GM10266 (cell line): Measurements from ENCODE around the gene DCTN4.

Experiments
- DNase-seq: peaks from one replicate; pipeline ENCODE4 v3.0.0; 2012; ENCODE audit errors: extremely low spot score
- CTCF ChIP-seq: IDR thresholded peaks from 2 replicates; pipeline ENCODE4 v1.5.1; 2012; ENCODE audit warnings: mild to moderate bottlenecking, low read depth; ENCODE audit not compliant: control insufficient read depth, insufficient read depth; ENCODE audit errors: missing control alignments

The DCTN4 gene

GRCh38 chr5:150778088-150778516 is 19.3 kb upstream of the DCTN4 start:
- DNase-seq: no peak
- no peak for TF ChIP-seq CTCF

DNA sequence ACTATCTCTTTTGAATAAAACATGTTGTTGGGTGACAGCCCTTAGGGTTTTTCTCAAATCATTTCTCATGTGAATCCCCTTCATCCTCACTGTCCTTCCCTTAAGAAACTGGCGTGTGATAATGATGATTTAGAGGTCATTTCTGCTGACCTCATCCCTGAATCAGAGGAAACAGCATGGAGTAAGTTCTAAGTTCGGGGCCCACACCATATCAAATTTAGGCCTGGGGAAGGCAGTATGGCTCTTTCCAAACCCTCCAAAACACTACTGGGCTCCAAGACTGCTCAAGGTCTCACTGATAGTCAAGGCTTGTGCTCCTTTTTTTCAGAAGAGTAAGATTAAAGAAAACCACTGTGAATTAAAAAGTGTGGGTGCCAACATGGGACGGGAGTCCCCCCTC is 18.9 kb upstream of the DCTN4 start:
- no peak for TF ChIP-seq CTCF
- DNase-seq: no peak

- DNase-seq: no peak
- TF ChIP-seq CTCF: no peak
Measured at GRCh38 chr5:150774145-150774544, 15.3 kb upstream of the DCTN4 start.

DNA sequence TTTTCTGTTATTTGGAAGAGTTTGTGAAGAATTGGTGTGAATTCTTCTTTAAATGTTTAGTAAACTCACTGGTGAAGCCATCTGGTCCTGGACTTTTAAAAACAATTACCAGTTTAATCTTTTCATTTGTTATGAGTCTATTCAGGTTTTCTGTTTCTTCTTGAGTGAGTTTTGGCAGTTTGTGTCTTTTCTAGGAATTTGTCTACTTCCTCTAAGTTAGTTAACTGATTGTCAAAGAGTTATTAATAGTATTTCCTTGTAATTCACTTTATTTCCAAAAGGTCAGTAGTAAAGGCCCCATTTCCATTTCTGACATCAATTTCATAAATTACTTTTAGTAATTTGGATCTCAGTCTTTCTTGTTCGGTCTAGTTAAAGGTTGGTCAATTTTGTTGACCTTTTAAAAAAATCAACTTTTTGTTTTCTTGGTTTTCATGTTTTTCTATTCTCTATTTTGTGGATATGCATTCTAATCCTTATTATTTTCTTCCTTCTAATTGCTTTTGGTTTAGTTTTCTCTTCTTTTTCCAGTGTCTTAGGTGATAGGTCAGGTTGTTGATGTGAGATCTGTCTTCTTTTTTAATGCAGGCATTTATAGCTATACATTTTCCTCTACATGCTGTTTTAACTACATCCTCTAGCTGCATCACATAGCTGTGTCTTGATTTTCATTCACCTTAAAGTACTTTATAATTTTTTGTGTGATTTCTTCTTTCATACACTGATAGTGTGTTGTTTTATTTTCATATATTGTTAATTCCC is 12.4 kb upstream of the DCTN4 start:
- no peak for DNase-seq
- no peak for TF ChIP-seq CTCF

GRCh38 chr5:150766251-150766650 is 7.4 kb upstream of the DCTN4 start:
- no peak for DNase-seq
- no peak for TF ChIP-seq CTCF

DNA sequence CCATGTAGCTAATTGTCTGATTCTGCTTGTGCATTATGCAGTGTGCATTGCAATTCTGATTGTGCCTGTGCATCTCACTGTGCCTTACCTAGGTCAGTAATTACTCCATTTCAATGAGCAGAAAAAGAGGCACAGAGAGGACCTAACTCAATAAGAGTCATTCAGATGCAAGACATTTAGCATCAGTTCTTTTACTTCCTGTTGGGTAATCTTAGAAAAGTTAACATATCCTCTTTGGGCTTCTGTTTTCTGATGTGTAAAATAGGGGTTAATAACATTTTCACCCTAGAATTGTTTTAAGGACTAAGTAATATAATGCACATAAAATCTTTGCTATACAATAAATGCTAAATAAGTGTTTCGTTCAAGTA is 7.0 kb upstream of the DCTN4 start:
- no peak for TF ChIP-seq CTCF
- no peak for DNase-seq

DNA sequence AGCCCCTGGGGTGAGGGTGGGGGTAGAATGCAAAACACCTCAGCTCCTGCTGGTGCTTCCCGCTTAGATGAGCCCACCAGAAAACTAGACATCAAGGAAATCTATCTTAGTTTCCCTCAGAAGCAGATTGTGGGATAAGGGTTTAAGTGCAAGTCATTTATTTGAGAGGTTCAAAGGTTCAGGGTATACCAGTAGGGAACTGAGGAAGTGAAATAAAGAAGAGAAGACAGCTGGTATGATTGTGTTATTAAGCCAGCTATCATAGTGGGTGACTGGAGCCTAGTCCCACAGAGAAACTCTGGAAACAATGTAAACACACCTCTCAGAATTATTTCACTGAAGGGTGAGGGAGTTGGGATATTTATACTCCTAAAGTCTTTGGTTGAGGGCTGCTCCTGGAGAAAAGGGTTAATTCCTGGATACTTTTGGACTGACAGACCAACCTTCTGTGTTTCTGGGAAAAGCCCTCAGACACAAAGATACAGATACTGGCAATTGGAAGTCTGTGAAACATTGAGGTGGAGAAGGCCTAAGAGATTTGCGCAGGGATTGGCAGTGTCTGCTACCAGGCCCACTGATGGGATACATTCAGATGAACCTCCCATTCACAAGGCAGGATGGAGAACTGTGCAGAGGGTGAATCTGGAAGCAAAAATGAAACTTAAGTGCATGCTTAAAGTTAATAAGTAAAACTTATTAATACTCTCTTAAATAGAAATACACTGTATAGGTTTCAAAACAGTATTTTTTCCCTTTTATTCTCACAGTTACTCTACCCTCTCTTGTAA is 6.4 kb upstream of the DCTN4 start:
- no peak for DNase-seq
- TF ChIP-seq CTCF: no peak
